Endothelial cell of umbilical vein (primary cell): ENCODE measurements around the gene GADD45A. TPM values are rescaled to one million over a fixed set of nuclear protein-coding genes. Genes with fewer than 3 reads are reported as not detected.
"Not testable (repeated sequence)": the region's sequence is repeated elsewhere in the genome, so short reads cannot be mapped to it uniquely, and the experiment has no call there.

Source experiments
- BruUV-seq: library from RNA; stranded (reverse); fragments of 400-500 nt; replicated peaks from 2 replicates; lab custom pipeline; 2021; lab: Mats Ljungman, UMichigan
- CTCF ChIA-PET: fragments of 300-600, 350-600 bp; sonication (Branson Sonifier 250); formaldehyde crosslinking; loops from one replicate; lab custom pipeline; 2021; ENCODE audit warnings: antibody characterized with exemption, inconsistent platforms; lab: Charles Lee
- POLR2A ChIA-PET: fragments of 300-600, 350-600 bp; sonication (Branson Sonifier 250); formaldehyde crosslinking; loops from one replicate; lab custom pipeline; 2021; ENCODE audit warnings: antibody characterized with exemption, inconsistent platforms; lab: Charles Lee
- DNase-seq: peaks from one replicate; pipeline ENCODE4 v3.0.0-alpha.2; 2011; ENCODE audit warnings: low read depth, low spot score
- FAIRE-seq: peaks from 2 replicates; lab custom pipeline; 2011; peaks lifted over from hg19 to GRCh38; lab: Jason Lieb, UNC
- H2AFZ ChIP-seq: 2 replicates; pipeline ENCODE4 v1.6.0; 2012; ENCODE audit warnings: low read depth, low read length, control low read depth, inconsistent platforms
- H3K27ac ChIP-seq: 2 replicates; pipeline ENCODE4 v1.5.1; 2011; ENCODE audit warnings: low read depth, mild to moderate bottlenecking, control low read depth, low read length, moderate library complexity; ENCODE audit not compliant: insufficient read depth
- H3K27me3 ChIP-seq, 2 experiments: 2 replicates each; pipeline versions ENCODE4 v1.6.0 to v1.6.1; 2011; ENCODE audit warnings: low read length in 2 of 2, mixed read lengths in 1 of 2; ENCODE audit not compliant: control insufficient read depth in 2 of 2, insufficient read depth in 2 of 2
- H3K36me3 ChIP-seq, 2 experiments: 2 replicates in 1 of 2; 3 replicates in 1 of 2; pipeline ENCODE4 v1.5.1; 2011; ENCODE audit warnings: low read length in 2 of 2, mild to moderate bottlenecking in 1 of 2, moderate library complexity in 1 of 2; ENCODE audit not compliant: control insufficient read depth in 2 of 2, insufficient read depth in 2 of 2; ENCODE audit errors: extremely low read depth in 1 of 2
- H3K4me1 ChIP-seq: 3 replicates; pipeline ENCODE4 v1.5.1; 2011; ENCODE audit warnings: mild to moderate bottlenecking, low read length; ENCODE audit not compliant: control insufficient read depth, insufficient read depth; ENCODE audit errors: extremely low read depth
- H3K4me2 ChIP-seq: 2 replicates; pipeline ENCODE4 v1.6.1; 2011; ENCODE audit warnings: low read length, control low read depth, mixed read lengths; ENCODE audit not compliant: insufficient read depth
- H3K4me3 ChIP-seq, 3 experiments: fragments of 200-600 bp in 1 of 3; sonication (generic), shearing (Covaris generic) in 1 of 3; replicated peaks in 1 of 3; 2 replicates each; pipeline ENCODE4 v1.5.1; 2011 to 2016; ENCODE audit warnings: control low read depth in 3 of 3, low read length in 3 of 3, mild to moderate bottlenecking in 2 of 3, inconsistent platforms in 1 of 3, low read depth in 1 of 3, moderate library complexity in 1 of 3; ENCODE audit not compliant: insufficient read depth in 1 of 3
- H3K79me2 ChIP-seq: 2 replicates; pipeline ENCODE4 v1.6.0; 2012; ENCODE audit warnings: low read length, inconsistent platforms; ENCODE audit not compliant: control insufficient read depth, insufficient read depth
- H3K9ac ChIP-seq: replicated peaks from 2 replicates; pipeline ENCODE3; 2011; ENCODE audit warnings: low read length, control low read depth; ENCODE audit not compliant: insufficient read depth; ENCODE audit errors: extremely low read depth
- H3K9me1 ChIP-seq: replicated peaks from 3 replicates; pipeline ENCODE4 v1.6.0; 2011; ENCODE audit warnings: mild to moderate bottlenecking, low read length; ENCODE audit not compliant: control insufficient read depth, insufficient read depth; ENCODE audit errors: extremely low read depth
- H3K9me3 ChIP-seq: replicated peaks from 2 replicates; pipeline ENCODE4 v1.5.1; 2012; ENCODE audit warnings: low read length, inconsistent platforms; ENCODE audit not compliant: control insufficient read depth, insufficient read depth
- H4K20me1 ChIP-seq: replicated peaks from 2 replicates; pipeline ENCODE3; 2011; ENCODE audit warnings: mild to moderate bottlenecking, low read length; ENCODE audit not compliant: control insufficient read depth, insufficient read depth; ENCODE audit errors: extremely low read depth
- FOS ChIP-seq: IDR thresholded peaks from 2 replicates; pipeline ENCODE4 v1.6.1; 2011; ENCODE audit warnings: mild to moderate bottlenecking, low read length, moderate library complexity, borderline replicate concordance; ENCODE audit not compliant: insufficient read depth
- GATA2 ChIP-seq: IDR thresholded peaks from 2 replicates; pipeline ENCODE4 v1.7.0; 2011; ENCODE audit warnings: low read depth, mild to moderate bottlenecking, moderate library complexity, mixed read lengths, low read length; ENCODE audit not compliant: insufficient read length, insufficient read depth
- POLR2AphosphoS5 ChIP-seq: IDR thresholded peaks from 2 replicates; pipeline ENCODE4 v1.6.1; 2012; ENCODE audit warnings: low read depth, mild to moderate bottlenecking, control low read depth, low read length, moderate library complexity; ENCODE audit not compliant: insufficient read depth
- dilution Hi-C: fragments of 300-500 bp; cut with MboI; formaldehyde crosslinking; loops from one replicate; pipeline ENCODE4 v1.15.0; 2019; ENCODE audit warnings: low sequenced_read_pairs; ENCODE audit not compliant: extremely low pct_ligation_motif_present
- intact Hi-C: fragments of 100-400 bp; cut with micrococcal nuclease; formaldehyde crosslinking; loops from one replicate; pipeline ENCODE4 v1.10.0; 2022
- polyA plus RNA-seq, 4 experiments: library from polyadenylated mRNA; depleted of rRNA in 3 of 4; stranded (reverse) in 3 of 4; unstranded in 1 of 4; fragments of >200 nt; gene quantifications; 2 replicates each; pipeline versions ENCODE4 v1.2.1 to v1.2.3, GENCODE V29; 2011 to 2012; ENCODE audit warnings: missing spikeins in 1 of 4
- total RNA-seq: library from RNA; stranded (reverse); gene quantifications from 2 replicates; pipeline ENCODE4 v1.2.3, GENCODE V29; 2021

GADD45A gene
- total and polyA plus RNA-seq, 2 donors (not counting 3 experiments of a cell fraction or from before 2014, with no cell fraction given) = 77.4 to 87.6 TPM

DNA sequence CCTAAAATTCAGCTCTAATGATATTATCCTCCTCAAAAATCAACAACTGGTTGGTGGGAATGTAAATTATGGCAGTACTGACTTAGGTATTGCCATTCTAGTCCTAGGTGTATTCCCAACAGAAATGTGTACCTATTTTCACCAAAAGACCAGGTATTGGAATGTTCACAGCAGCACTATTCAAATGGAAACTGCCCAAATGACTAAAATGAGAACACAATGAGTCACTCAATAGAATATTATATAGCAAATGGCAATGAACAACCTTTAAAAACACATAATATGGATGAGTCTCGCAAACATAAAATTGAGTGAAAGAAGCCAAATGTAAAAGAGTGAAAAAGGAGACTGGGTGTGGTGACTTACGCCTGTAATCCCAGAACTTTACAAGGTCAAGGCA is 44.9 kb downstream of the GADD45A start:
- POLR2A ChIA-PET = no interaction called here
- BruUV-seq = no TSS peak
- Histone ChIP-seq H3K9me3 (no peaks in the 10 kb centered on the region), H4K20me1 (no peaks in the 10 kb centered on the region), H3K4me2 (no peak overlapping the region), H3K9me1 (no peaks in the 10 kb centered on the region), H3K27ac (no peak overlapping the region), H3K9ac (no peak overlapping the region), H3K27me3 (no peaks in the 10 kb centered on the region), H3K4me3 (no peak overlapping the region), H3K4me1 (peaks cover 33% of the 10 kb centered on the region), H2AFZ (no peak overlapping the region), H3K79me2 (peaks cover 15% of the 10 kb centered on the region), H3K36me3 (peaks cover 0 to 4% of the 10 kb centered on the region in 2 experiments)
- DNase-seq = no peak
- CTCF ChIA-PET = interaction anchor here (1.6 kb wide), 1 partner anchor 30 kb away, joined by 4 read pairs; no protein-coding TSS in a partner anchor
- FAIRE-seq = no peak
- TF ChIP-seq GATA2 (no peak), POLR2AphosphoS5 (no peak), FOS (no peak)
- intact Hi-C loops (loop anchor here (10.0 kb wide), 2 partner anchors 445 to 465 kb away; no protein-coding TSS in a partner anchor), dilution Hi-C loops (no loop called here)

DNA sequence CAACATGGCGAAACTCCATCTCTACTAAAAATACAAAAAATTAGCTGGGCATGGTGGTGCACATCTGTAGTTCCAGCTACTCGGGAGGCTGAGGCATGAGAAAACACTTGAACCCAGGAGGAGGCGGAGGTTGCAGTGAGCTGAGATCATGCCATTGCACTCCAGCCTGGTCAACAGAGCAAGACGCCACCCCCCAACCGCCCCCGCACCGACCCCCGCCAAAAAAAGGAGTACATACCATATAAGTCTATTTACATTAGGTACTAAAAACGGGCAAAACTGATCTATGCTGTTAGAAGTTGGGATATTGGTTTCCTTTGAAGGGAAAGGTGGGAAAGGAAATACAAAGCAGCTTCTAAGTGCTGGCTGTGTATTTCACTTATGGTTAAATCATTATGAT is 45.3 kb downstream of the GADD45A start:
- H3K79me2 ChIP-seq = peaks cover 15% of the 10 kb centered on the region
- CTCF ChIA-PET = interaction anchor here (1.1 to 1.7 kb wide), 3 partner anchors 22 to 195 kb away, joined by 3 to 4 read pairs (median 3); no protein-coding TSS in a partner anchor
- POLR2A ChIA-PET = not testable (repeated sequence)

More for the DNA sequence above, 45.3 kb downstream of the GADD45A start:
- H3K4me3 ChIP-seq, H3K9me1 ChIP-seq, BruUV-seq, H3K27me3 ChIP-seq, H4K20me1 ChIP-seq, H3K9ac ChIP-seq, H3K27ac ChIP-seq, H2AFZ ChIP-seq, H3K9me3 ChIP-seq, H3K4me2 ChIP-seq, intact Hi-C loops, H3K36me3 ChIP-seq, FAIRE-seq, dilution Hi-C loops, DNase-seq: not testable (repeated sequence)
- H3K4me1 ChIP-seq = peaks cover 33% of the 10 kb centered on the region
